Measurements from ENCODE around the gene PHF14.

DNA sequence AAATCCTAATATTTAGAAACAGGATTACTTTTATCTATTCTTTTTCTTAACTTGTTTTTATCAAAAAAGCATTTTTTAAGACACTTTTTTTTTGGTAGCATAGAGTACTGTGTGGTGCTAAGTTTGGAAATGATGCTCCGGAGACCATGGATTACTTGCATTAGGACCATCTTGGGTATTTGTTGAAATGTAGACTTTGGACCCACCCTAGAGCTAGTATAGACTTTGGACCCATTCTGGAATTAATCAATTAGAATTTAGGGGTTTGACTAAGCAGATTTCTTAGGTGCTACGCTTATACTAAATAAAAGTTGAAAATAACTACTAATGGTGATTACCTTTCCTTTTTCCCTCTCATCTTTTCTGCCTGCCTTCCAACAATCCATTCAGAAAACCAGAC, 80.4 kb downstream of the PHF14 start:
- TF ChIP-seq, protein P1, sequence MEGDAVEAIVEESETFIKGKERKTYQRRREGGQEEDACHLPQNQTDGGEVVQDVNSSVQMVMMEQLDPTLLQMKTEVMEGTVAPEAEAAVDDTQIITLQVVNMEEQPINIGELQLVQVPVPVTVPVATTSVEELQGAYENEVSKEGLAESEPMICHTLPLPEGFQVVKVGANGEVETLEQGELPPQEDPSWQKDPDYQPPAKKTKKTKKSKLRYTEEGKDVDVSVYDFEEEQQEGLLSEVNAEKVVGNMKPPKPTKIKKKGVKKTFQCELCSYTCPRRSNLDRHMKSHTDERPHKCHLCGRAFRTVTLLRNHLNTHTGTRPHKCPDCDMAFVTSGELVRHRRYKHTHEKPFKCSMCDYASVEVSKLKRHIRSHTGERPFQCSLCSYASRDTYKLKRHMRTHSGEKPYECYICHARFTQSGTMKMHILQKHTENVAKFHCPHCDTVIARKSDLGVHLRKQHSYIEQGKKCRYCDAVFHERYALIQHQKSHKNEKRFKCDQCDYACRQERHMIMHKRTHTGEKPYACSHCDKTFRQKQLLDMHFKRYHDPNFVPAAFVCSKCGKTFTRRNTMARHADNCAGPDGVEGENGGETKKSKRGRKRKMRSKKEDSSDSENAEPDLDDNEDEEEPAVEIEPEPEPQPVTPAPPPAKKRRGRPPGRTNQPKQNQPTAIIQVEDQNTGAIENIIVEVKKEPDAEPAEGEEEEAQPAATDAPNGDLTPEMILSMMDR (IDR thresholded peaks at IDR 0.05; ENCODE audit: low read depth, low read length, missing input control): no peak
- TF ChIP-seq, protein P2, sequence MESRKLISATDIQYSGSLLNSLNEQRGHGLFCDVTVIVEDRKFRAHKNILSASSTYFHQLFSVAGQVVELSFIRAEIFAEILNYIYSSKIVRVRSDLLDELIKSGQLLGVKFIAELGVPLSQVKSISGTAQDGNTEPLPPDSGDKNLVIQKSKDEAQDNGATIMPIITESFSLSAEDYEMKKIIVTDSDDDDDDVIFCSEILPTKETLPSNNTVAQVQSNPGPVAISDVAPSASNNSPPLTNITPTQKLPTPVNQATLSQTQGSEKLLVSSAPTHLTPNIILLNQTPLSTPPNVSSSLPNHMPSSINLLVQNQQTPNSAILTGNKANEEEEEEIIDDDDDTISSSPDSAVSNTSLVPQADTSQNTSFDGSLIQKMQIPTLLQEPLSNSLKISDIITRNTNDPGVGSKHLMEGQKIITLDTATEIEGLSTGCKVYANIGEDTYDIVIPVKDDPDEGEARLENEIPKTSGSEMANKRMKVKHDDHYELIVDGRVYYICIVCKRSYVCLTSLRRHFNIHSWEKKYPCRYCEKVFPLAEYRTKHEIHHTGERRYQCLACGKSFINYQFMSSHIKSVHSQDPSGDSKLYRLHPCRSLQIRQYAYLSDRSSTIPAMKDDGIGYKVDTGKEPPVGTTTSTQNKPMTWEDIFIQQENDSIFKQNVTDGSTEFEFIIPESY (IDR thresholded peaks at IDR 0.05): no peak
- no peak for TF ChIP-seq FOXA1 (IDR thresholded peaks at IDR 0.05)
- no peak for TF ChIP-seq GABPA (IDR thresholded peaks at IDR 0.05 in 1 of 2, conservative IDR thresholded peaks at IDR 0.05 in 1 of 2)
- peak in 1 of 2 donors; percentile 13 for TF ChIP-seq RXRA (IDR thresholded peaks at IDR 0.05)
- peak in 1 of 2 donors; percentile 13 for TF ChIP-seq RAD21 (IDR thresholded peaks at IDR 0.05)
- TF ChIP-seq, protein P3, sequence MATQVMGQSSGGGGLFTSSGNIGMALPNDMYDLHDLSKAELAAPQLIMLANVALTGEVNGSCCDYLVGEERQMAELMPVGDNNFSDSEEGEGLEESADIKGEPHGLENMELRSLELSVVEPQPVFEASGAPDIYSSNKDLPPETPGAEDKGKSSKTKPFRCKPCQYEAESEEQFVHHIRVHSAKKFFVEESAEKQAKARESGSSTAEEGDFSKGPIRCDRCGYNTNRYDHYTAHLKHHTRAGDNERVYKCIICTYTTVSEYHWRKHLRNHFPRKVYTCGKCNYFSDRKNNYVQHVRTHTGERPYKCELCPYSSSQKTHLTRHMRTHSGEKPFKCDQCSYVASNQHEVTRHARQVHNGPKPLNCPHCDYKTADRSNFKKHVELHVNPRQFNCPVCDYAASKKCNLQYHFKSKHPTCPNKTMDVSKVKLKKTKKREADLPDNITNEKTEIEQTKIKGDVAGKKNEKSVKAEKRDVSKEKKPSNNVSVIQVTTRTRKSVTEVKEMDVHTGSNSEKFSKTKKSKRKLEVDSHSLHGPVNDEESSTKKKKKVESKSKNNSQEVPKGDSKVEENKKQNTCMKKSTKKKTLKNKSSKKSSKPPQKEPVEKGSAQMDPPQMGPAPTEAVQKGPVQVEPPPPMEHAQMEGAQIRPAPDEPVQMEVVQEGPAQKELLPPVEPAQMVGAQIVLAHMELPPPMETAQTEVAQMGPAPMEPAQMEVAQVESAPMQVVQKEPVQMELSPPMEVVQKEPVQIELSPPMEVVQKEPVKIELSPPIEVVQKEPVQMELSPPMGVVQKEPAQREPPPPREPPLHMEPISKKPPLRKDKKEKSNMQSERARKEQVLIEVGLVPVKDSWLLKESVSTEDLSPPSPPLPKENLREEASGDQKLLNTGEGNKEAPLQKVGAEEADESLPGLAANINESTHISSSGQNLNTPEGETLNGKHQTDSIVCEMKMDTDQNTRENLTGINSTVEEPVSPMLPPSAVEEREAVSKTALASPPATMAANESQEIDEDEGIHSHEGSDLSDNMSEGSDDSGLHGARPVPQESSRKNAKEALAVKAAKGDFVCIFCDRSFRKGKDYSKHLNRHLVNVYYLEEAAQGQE (IDR thresholded peaks at IDR 0.05): no peak
- TF ChIP-seq JUND (IDR thresholded peaks at IDR 0.05): peak in 1 of 2 donors; percentile 51
- TF ChIP-seq, protein P4, sequence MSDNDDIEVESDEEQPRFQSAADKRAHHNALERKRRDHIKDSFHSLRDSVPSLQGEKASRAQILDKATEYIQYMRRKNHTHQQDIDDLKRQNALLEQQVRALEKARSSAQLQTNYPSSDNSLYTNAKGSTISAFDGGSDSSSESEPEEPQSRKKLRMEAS (IDR thresholded peaks at IDR 0.05): peak; percentile 13
- TF ChIP-seq NR2F2 (IDR thresholded peaks at IDR 0.05): no peak
- no peak for TF ChIP-seq SP1 (IDR thresholded peaks at IDR 0.05)
- TF ChIP-seq, protein P5, sequence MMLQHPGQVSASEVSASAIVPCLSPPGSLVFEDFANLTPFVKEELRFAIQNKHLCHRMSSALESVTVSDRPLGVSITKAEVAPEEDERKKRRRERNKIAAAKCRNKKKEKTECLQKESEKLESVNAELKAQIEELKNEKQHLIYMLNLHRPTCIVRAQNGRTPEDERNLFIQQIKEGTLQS (IDR thresholded peaks at IDR 0.05): no peak
- peak; percentile 47 for TF ChIP-seq YY1 (IDR thresholded peaks at IDR 0.05)
- TF ChIP-seq TAF1 (conservative IDR thresholded peaks at IDR 0.05): no peak
